Measurements from ENCODE around the gene SCAMP4.

DNA sequence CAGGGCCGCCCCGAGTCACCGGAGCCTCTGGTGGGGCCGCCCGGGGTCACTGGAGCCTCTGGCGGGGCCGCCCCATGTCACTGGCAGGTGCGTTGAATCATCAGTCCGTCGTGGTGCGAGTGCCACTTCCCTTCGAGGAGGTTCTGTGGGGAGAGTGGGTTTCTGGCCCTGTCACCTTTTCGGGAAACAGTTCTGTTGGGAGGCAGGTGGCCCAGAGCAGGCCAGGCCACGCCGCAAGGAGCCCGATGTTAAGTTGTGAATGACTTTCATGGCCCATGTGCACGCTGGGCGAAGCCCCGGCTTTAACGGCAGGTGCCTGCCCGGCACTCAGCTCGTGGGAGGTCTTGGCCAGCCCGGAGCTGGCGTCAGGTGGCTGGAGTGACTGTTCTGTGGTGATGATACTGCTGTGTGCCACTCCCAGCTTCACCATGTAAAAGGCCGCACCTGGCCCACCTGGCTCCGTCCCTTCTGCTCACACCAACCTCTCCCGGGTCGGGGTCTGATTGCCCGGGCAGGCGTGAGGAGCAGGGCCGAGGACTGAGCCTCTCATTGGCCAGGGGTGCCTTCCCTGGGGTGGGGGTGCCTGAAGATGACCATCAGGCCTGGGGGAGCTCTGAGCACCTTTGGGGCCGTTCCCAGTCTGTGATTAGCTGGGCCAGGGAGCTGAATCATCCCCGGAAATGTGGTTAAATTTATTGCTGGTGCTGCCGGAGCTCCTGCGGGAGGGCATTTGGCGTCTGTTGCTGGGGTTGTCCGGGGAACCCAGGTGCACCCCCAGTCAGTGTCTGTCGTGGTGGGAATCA, 65.0 kb downstream of the SCAMP4 start:
- TF ChIP-seq, protein P1, sequence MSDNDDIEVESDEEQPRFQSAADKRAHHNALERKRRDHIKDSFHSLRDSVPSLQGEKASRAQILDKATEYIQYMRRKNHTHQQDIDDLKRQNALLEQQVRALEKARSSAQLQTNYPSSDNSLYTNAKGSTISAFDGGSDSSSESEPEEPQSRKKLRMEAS (IDR thresholded peaks at IDR 0.05): no peak
- no peak for TF ChIP-seq FOXM1 (IDR thresholded peaks at IDR 0.05; ENCODE audit: borderline replicate concordance, low read depth)
- no peak for TF ChIP-seq TEAD4 (IDR thresholded peaks at IDR 0.05)
- no peak for TF ChIP-seq EP300 (IDR thresholded peaks at IDR 0.05; ENCODE audit: borderline replicate concordance)
- no peak for TF ChIP-seq CREB1 (IDR thresholded peaks at IDR 0.05; ENCODE audit: low read depth)
- TF ChIP-seq TAF1 (IDR thresholded peaks at IDR 0.05; ENCODE audit: low read depth): no peak
- no peak for TF ChIP-seq YY1 (IDR thresholded peaks at IDR 0.05; ENCODE audit: low read depth)
- TF ChIP-seq NFIC (IDR thresholded peaks at IDR 0.05): no peak
- TF ChIP-seq, protein P2, sequence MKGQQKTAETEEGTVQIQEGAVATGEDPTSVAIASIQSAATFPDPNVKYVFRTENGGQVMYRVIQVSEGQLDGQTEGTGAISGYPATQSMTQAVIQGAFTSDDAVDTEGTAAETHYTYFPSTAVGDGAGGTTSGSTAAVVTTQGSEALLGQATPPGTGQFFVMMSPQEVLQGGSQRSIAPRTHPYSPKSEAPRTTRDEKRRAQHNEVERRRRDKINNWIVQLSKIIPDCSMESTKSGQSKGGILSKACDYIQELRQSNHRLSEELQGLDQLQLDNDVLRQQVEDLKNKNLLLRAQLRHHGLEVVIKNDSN (IDR thresholded peaks at IDR 0.05): no peak
- TF ChIP-seq, protein P3, sequence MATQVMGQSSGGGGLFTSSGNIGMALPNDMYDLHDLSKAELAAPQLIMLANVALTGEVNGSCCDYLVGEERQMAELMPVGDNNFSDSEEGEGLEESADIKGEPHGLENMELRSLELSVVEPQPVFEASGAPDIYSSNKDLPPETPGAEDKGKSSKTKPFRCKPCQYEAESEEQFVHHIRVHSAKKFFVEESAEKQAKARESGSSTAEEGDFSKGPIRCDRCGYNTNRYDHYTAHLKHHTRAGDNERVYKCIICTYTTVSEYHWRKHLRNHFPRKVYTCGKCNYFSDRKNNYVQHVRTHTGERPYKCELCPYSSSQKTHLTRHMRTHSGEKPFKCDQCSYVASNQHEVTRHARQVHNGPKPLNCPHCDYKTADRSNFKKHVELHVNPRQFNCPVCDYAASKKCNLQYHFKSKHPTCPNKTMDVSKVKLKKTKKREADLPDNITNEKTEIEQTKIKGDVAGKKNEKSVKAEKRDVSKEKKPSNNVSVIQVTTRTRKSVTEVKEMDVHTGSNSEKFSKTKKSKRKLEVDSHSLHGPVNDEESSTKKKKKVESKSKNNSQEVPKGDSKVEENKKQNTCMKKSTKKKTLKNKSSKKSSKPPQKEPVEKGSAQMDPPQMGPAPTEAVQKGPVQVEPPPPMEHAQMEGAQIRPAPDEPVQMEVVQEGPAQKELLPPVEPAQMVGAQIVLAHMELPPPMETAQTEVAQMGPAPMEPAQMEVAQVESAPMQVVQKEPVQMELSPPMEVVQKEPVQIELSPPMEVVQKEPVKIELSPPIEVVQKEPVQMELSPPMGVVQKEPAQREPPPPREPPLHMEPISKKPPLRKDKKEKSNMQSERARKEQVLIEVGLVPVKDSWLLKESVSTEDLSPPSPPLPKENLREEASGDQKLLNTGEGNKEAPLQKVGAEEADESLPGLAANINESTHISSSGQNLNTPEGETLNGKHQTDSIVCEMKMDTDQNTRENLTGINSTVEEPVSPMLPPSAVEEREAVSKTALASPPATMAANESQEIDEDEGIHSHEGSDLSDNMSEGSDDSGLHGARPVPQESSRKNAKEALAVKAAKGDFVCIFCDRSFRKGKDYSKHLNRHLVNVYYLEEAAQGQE (IDR thresholded peaks at IDR 0.05; ENCODE audit: low read depth): no peak
- TF ChIP-seq EGR1 (IDR thresholded peaks at IDR 0.05): no peak
- no peak for TF ChIP-seq ZBTB7A (IDR thresholded peaks at IDR 0.05; ENCODE audit: low read depth)
- no peak for TF ChIP-seq RAD21 (IDR thresholded peaks at IDR 0.05; ENCODE audit: low read depth)

All from Ishikawa (cell line).